Endothelial cell of umbilical vein (primary cell): Measurements from ENCODE around the gene C1QL4. TPM values are rescaled to one million over a fixed set of nuclear protein-coding genes. Genes with fewer than 3 reads are reported as not detected.

Experiments
- BruUV-seq: library from RNA; stranded (reverse); fragments of 400-500 nt; replicated peaks from 2 replicates; lab custom pipeline; 2021; lab: Mats Ljungman, UMichigan
- CTCF ChIA-PET: fragments of 300-600, 350-600 bp; sonication (Branson Sonifier 250); formaldehyde crosslinking; loops from one replicate; lab custom pipeline; 2021; ENCODE audit warnings: antibody characterized with exemption, inconsistent platforms; lab: Charles Lee
- POLR2A ChIA-PET: fragments of 300-600, 350-600 bp; sonication (Branson Sonifier 250); formaldehyde crosslinking; loops from one replicate; lab custom pipeline; 2021; ENCODE audit warnings: antibody characterized with exemption, inconsistent platforms; lab: Charles Lee
- DNase-seq: peaks from one replicate; pipeline ENCODE4 v3.0.0-alpha.2; 2011; ENCODE audit warnings: low read depth, low spot score
- FAIRE-seq: peaks from 2 replicates; lab custom pipeline; 2011; peaks lifted over from hg19 to GRCh38; lab: Jason Lieb, UNC
- H2AFZ ChIP-seq: 2 replicates; pipeline ENCODE4 v1.6.0; 2012; ENCODE audit warnings: low read depth, low read length, control low read depth, inconsistent platforms
- H3K27ac ChIP-seq: 2 replicates; pipeline ENCODE4 v1.5.1; 2011; ENCODE audit warnings: low read depth, mild to moderate bottlenecking, control low read depth, low read length, moderate library complexity; ENCODE audit not compliant: insufficient read depth
- H3K27me3 ChIP-seq, 2 experiments: 2 replicates each; pipeline versions ENCODE4 v1.6.0 to v1.6.1; 2011; ENCODE audit warnings: low read length in 2 of 2, mixed read lengths in 1 of 2; ENCODE audit not compliant: control insufficient read depth in 2 of 2, insufficient read depth in 2 of 2
- H3K36me3 ChIP-seq, 2 experiments: 2 replicates in 1 of 2; 3 replicates in 1 of 2; pipeline ENCODE4 v1.5.1; 2011; ENCODE audit warnings: low read length in 2 of 2, mild to moderate bottlenecking in 1 of 2, moderate library complexity in 1 of 2; ENCODE audit not compliant: control insufficient read depth in 2 of 2, insufficient read depth in 2 of 2; ENCODE audit errors: extremely low read depth in 1 of 2
- H3K4me1 ChIP-seq: 3 replicates; pipeline ENCODE4 v1.5.1; 2011; ENCODE audit warnings: mild to moderate bottlenecking, low read length; ENCODE audit not compliant: control insufficient read depth, insufficient read depth; ENCODE audit errors: extremely low read depth
- H3K4me2 ChIP-seq: 2 replicates; pipeline ENCODE4 v1.6.1; 2011; ENCODE audit warnings: low read length, control low read depth, mixed read lengths; ENCODE audit not compliant: insufficient read depth
- H3K4me3 ChIP-seq, 3 experiments: fragments of 200-600 bp in 1 of 3; sonication (generic), shearing (Covaris generic) in 1 of 3; replicated peaks in 1 of 3; 2 replicates each; pipeline ENCODE4 v1.5.1; 2011 to 2016; ENCODE audit warnings: control low read depth in 3 of 3, low read length in 3 of 3, mild to moderate bottlenecking in 2 of 3, inconsistent platforms in 1 of 3, low read depth in 1 of 3, moderate library complexity in 1 of 3; ENCODE audit not compliant: insufficient read depth in 1 of 3
- H3K79me2 ChIP-seq: 2 replicates; pipeline ENCODE4 v1.6.0; 2012; ENCODE audit warnings: low read length, inconsistent platforms; ENCODE audit not compliant: control insufficient read depth, insufficient read depth
- H3K9ac ChIP-seq: replicated peaks from 2 replicates; pipeline ENCODE3; 2011; ENCODE audit warnings: low read length, control low read depth; ENCODE audit not compliant: insufficient read depth; ENCODE audit errors: extremely low read depth
- H3K9me1 ChIP-seq: replicated peaks from 3 replicates; pipeline ENCODE4 v1.6.0; 2011; ENCODE audit warnings: mild to moderate bottlenecking, low read length; ENCODE audit not compliant: control insufficient read depth, insufficient read depth; ENCODE audit errors: extremely low read depth
- H3K9me3 ChIP-seq: replicated peaks from 2 replicates; pipeline ENCODE4 v1.5.1; 2012; ENCODE audit warnings: low read length, inconsistent platforms; ENCODE audit not compliant: control insufficient read depth, insufficient read depth
- H4K20me1 ChIP-seq: replicated peaks from 2 replicates; pipeline ENCODE3; 2011; ENCODE audit warnings: mild to moderate bottlenecking, low read length; ENCODE audit not compliant: control insufficient read depth, insufficient read depth; ENCODE audit errors: extremely low read depth
- FOS ChIP-seq: IDR thresholded peaks from 2 replicates; pipeline ENCODE4 v1.6.1; 2011; ENCODE audit warnings: mild to moderate bottlenecking, low read length, moderate library complexity, borderline replicate concordance; ENCODE audit not compliant: insufficient read depth
- GATA2 ChIP-seq: IDR thresholded peaks from 2 replicates; pipeline ENCODE4 v1.7.0; 2011; ENCODE audit warnings: low read depth, mild to moderate bottlenecking, moderate library complexity, mixed read lengths, low read length; ENCODE audit not compliant: insufficient read length, insufficient read depth
- dilution Hi-C: fragments of 300-500 bp; cut with MboI; formaldehyde crosslinking; loops from one replicate; pipeline ENCODE4 v1.15.0; 2019; ENCODE audit warnings: low sequenced_read_pairs; ENCODE audit not compliant: extremely low pct_ligation_motif_present
- intact Hi-C: fragments of 100-400 bp; cut with micrococcal nuclease; formaldehyde crosslinking; loops from one replicate; pipeline ENCODE4 v1.10.0; 2022
- polyA plus RNA-seq, 4 experiments: library from polyadenylated mRNA; depleted of rRNA in 3 of 4; stranded (reverse) in 3 of 4; unstranded in 1 of 4; fragments of >200 nt; gene quantifications; 2 replicates each; pipeline versions ENCODE4 v1.2.1 to v1.2.3, GENCODE V29; 2011 to 2012; ENCODE audit warnings: missing spikeins in 1 of 4
- total RNA-seq: library from RNA; stranded (reverse); gene quantifications from 2 replicates; pipeline ENCODE4 v1.2.3, GENCODE V29; 2021
- TF ChIP-seq, protein P1 (sequence below), 2 donors: IDR thresholded peaks; 1 replicate in 1 of 2; 2 replicates in 1 of 2; pipeline ENCODE4 v1.5.1; 2011; ENCODE audit warnings: low read length in 2 of 2, mild to moderate bottlenecking in 2 of 2, moderate library complexity in 2 of 2, control low read depth in 1 of 2, inconsistent platforms in 1 of 2, low read depth in 1 of 2; ENCODE audit not compliant: insufficient read depth in 1 of 2; ENCODE audit errors: extremely low read depth in 1 of 2

Gene C1QL4
- total and polyA plus RNA-seq, 2 donors (not counting 3 experiments of a cell fraction or from before 2014, with no cell fraction given): not detected

DNA sequence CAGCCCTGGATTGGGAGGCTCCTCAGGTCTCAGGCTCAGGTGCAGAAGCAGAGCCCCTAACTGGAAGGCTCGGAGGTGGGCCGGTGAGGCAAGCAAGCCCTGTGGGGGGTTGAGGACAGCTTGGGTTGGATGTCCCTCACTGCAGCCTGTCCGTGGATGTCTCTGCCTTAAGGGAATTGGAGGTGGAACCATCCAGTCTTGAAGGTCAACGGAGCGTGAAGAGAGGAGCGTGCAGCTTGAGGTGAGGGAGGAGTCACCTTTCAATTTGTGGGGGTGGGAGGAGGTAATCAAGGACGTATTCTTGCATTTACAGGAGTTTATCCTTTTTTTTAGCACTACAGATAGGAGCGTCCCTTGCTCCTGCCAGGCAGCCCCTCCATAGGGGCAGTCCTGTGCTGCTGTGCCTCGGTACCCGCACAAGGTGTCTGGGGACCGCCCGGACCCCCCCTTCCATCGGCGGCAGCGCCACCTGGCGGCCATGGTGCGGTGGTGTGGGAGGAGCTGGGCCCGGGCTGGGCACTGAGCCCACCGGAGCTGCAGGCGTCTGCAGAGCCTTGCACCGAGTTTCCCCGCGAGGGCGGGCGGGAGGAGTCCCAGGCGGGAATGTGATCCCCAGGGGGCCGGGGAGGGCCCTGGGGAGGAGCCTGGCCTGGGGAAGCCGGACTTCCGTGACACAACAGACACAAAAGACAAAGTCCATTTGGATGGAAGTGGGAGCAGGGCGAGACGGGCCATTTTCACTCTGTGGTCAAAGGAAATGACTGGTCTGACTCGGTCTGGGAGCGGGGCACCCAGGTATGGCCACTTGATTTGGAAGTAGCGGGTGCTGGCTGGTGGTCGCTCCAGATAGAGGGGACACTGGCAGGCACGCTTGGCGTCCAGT is 10.6 kb upstream of the C1QL4 start:
- no TSS peak for BruUV-seq
- H4K20me1 ChIP-seq: no peaks in the 10 kb centered on the region
- TF ChIP-seq GATA2 (no peak), FOS (no peak)
- TF ChIP-seq, protein P1, sequence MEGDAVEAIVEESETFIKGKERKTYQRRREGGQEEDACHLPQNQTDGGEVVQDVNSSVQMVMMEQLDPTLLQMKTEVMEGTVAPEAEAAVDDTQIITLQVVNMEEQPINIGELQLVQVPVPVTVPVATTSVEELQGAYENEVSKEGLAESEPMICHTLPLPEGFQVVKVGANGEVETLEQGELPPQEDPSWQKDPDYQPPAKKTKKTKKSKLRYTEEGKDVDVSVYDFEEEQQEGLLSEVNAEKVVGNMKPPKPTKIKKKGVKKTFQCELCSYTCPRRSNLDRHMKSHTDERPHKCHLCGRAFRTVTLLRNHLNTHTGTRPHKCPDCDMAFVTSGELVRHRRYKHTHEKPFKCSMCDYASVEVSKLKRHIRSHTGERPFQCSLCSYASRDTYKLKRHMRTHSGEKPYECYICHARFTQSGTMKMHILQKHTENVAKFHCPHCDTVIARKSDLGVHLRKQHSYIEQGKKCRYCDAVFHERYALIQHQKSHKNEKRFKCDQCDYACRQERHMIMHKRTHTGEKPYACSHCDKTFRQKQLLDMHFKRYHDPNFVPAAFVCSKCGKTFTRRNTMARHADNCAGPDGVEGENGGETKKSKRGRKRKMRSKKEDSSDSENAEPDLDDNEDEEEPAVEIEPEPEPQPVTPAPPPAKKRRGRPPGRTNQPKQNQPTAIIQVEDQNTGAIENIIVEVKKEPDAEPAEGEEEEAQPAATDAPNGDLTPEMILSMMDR (IDR thresholded peaks at IDR 0.05; ENCODE audit: extremely low read depth in 1 of 2, insufficient read depth in 1 of 2, low read depth in 1 of 2, low read length in 2 of 2): peak; percentile 95 to 98

More for the DNA sequence above, 10.6 kb upstream of the C1QL4 start:
- Histone ChIP-seq H3K4me3 (peak overlapping the region in 2 of 3 experiments; percentile 1 to 23), H2AFZ (peak overlapping the region; percentile 78), H3K9me1 (no peaks in the 10 kb centered on the region), H3K4me2 (peak overlapping the region; percentile 61), H3K27ac (no peak overlapping the region), H3K9me3 (no peaks in the 10 kb centered on the region), H3K79me2 (no peaks in the 10 kb centered on the region), H3K9ac (no peak overlapping the region), H3K4me1 (peaks cover 37% of the 10 kb centered on the region), H3K36me3 (no peaks in the 10 kb centered on the region), H3K27me3 (peaks cover 27 to 38% of the 10 kb centered on the region in 2 experiments)
- peak; percentile 79 for FAIRE-seq
- ChIA-PET CTCF (interaction anchor here (0.5 to 8.0 kb wide), 75 partner anchors 8 to 666 kb away, joined by 3 to 280 read pairs (median 5); partner anchors contain the start of genes C1QL4, KCNH3, PRPH and SPATS2), POLR2A (interaction anchor here (0.6 to 1.3 kb wide), 3 partner anchors 9 to 54 kb away, joined by 3 to 5 read pairs (median 3); partner anchors contain the start of gene SPATS2)
- dilution Hi-C loops (no loop called here), intact Hi-C loops (loop anchor here (1.0 to 10.0 kb wide), 2 partner anchors 16 to 397 kb away; partner anchors contain the start of gene TMBIM6)
- peak; percentile 69 for DNase-seq
